HCT116 (cell line): ENCODE measurements around the gene BNC2. TPM values are rescaled to one million over a fixed set of nuclear protein-coding genes. Genes with fewer than 3 reads are reported as not detected.

Experiments used
- ATAC-seq: fragments of 200-7000 bp; cut with Tn5 transposase; 2 replicates; pipeline ENCODE4 v1.9.1; 2020; ENCODE audit warnings: mild to moderate bottlenecking, moderate library complexity
- BruUV-seq: library from RNA; stranded (reverse); fragments of 400-500 nt; replicated peaks from 2 replicates; lab custom pipeline; 2021; lab: Mats Ljungman, UMichigan
- CTCF ChIA-PET: fragments of 300-600 bp; sonication (Branson Sonifier 250); formaldehyde crosslinking; loops from one replicate; lab custom pipeline; 2021; ENCODE audit warnings: antibody characterized with exemption; lab: Charles Lee
- POLR2A ChIA-PET: fragments of 300-600, 350-600 bp; sonication (Branson Sonifier 250); formaldehyde crosslinking; loops from one replicate; lab custom pipeline; 2021; ENCODE audit warnings: antibody characterized with exemption; lab: Charles Lee
- RAD21 ChIA-PET, 2 experiments: fragments of 300-600 bp; sonication (Branson Sonifier 250); formaldehyde crosslinking; loops; one replicate each; lab custom pipeline; 2023; ENCODE audit warnings: low total read pairs in 2 of 2; ENCODE audit not compliant: uncharacterized antibody in 2 of 2, unreplicated experiment in 2 of 2, low non-redundant PET in 1 of 2; lab: Charles Lee
- DNase-seq: peaks from one replicate; pipeline ENCODE4 v3.0.0-alpha.2; 2010; ENCODE audit warnings: low read depth, low spot score
- H2AFZ ChIP-seq: fragments of 200-600 bp; shearing (Covaris generic), sonication (generic); 2 replicates; pipeline ENCODE4 v1.6.1; 2017; ENCODE audit warnings: low read depth, mixed run types, mixed read lengths, antibody characterized with exemption, low read length; ENCODE audit not compliant: poor library complexity, severe bottlenecking
- H3K27ac ChIP-seq: 2 replicates; pipeline ENCODE4 v1.5.1; 2012; ENCODE audit warnings: low read depth, low read length
- H3K27me3 ChIP-seq: fragments of 200-600 bp; sonication (generic); 2 replicates; pipeline ENCODE4 v1.6.1; 2016; ENCODE audit warnings: mixed run types, low read length, mixed read lengths; ENCODE audit not compliant: insufficient read depth
- H3K36me3 ChIP-seq, 2 experiments: fragments of 200-500 bp in 1 of 2; fragments of 200-600 bp in 1 of 2; sonication (Bioruptor generic) in 1 of 2; sonication (generic) in 1 of 2; 2 replicates each; pipeline versions ENCODE4 v1.5.1 to v1.6.1; 2014 to 2016; ENCODE audit warnings: low read length in 2 of 2, inconsistent platforms in 1 of 2, mixed read lengths in 1 of 2, mixed run types in 1 of 2; ENCODE audit not compliant: insufficient read depth in 2 of 2, control insufficient read depth in 1 of 2
- H3K4me1 ChIP-seq, 2 experiments: fragments of 200-600 bp in 1 of 2; sonication (generic) in 1 of 2; 2 replicates each; pipeline versions ENCODE4 v1.5.1 to v1.6.1; 2012 to 2017; ENCODE audit warnings: low read length in 2 of 2, inconsistent platforms in 1 of 2, mild to moderate bottlenecking in 1 of 2, mixed read lengths in 1 of 2, mixed run types in 1 of 2, moderate library complexity in 1 of 2; ENCODE audit not compliant: insufficient read depth in 2 of 2, control insufficient read depth in 1 of 2
- H3K4me2 ChIP-seq: fragments of 200-600 bp; sonication (generic); 2 replicates; pipeline ENCODE4 v1.6.1; 2017; ENCODE audit warnings: mixed run types, low read length, mixed read lengths
- H3K4me3 ChIP-seq, 2 experiments: fragments of 200-600 bp in 1 of 2; sonication (generic) in 1 of 2; replicated peaks in 1 of 2; 2 replicates each; pipeline ENCODE4 v1.5.1; 2011 to 2016; ENCODE audit warnings: low read length in 2 of 2, control low read depth in 1 of 2, low read depth in 1 of 2, mild to moderate bottlenecking in 1 of 2, mixed read lengths in 1 of 2, mixed run types in 1 of 2
- H3K79me2 ChIP-seq: fragments of 200-600 bp; sonication (generic); 2 replicates; pipeline ENCODE4 v1.6.1; 2017; ENCODE audit warnings: mild to moderate bottlenecking, mixed run types, low read length, moderate library complexity, mixed read lengths; ENCODE audit not compliant: insufficient read depth
- H3K9ac ChIP-seq: fragments of 200-600 bp; sonication (generic); 2 replicates; pipeline ENCODE4 v1.6.1; 2016; ENCODE audit warnings: low read length, mixed read lengths
- H3K9me2 ChIP-seq: fragments of 200-600 bp; sonication (generic), shearing (Covaris generic); 2 replicates; pipeline ENCODE4 v1.6.1; 2017; ENCODE audit warnings: mixed run types, mild to moderate bottlenecking, moderate library complexity; ENCODE audit not compliant: insufficient read depth
- H3K9me3 ChIP-seq, 2 experiments: fragments of 200-500 bp in 1 of 2; fragments of 200-600 bp in 1 of 2; sonication (Bioruptor generic) in 1 of 2; sonication (generic) in 1 of 2; 2 replicates each; pipeline ENCODE4 v1.6.1; 2014 to 2017; ENCODE audit warnings: low read length in 2 of 2, mixed read lengths in 2 of 2, inconsistent platforms in 1 of 2, low read depth in 1 of 2, mild to moderate bottlenecking in 1 of 2, mixed run types in 1 of 2, moderate library complexity in 1 of 2; ENCODE audit not compliant: control insufficient read depth in 1 of 2, insufficient read depth in 1 of 2
- H4K20me1 ChIP-seq: fragments of 200-600 bp; sonication (generic), shearing (Covaris generic); 2 replicates; pipeline ENCODE4 v1.6.1; 2017; ENCODE audit warnings: mixed run types, mild to moderate bottlenecking, moderate library complexity; ENCODE audit not compliant: insufficient read depth
- ATF3 ChIP-seq: IDR thresholded peaks from 2 replicates; pipeline ENCODE4 v1.6.1; 2012
- CEBPB ChIP-seq: IDR thresholded peaks from 2 replicates; pipeline ENCODE4 v1.6.1; 2012; ENCODE audit warnings: low read depth
- EGR1 ChIP-seq: IDR thresholded peaks from 2 replicates; pipeline ENCODE4 v1.6.1; 2012; ENCODE audit warnings: low read depth
- ELF1 ChIP-seq: IDR thresholded peaks from 2 replicates; pipeline ENCODE4 v1.6.1; 2012; ENCODE audit warnings: low read depth, borderline replicate concordance
- FOSL1 ChIP-seq: IDR thresholded peaks from 2 replicates; pipeline ENCODE4 v1.6.1; 2012; ENCODE audit warnings: low read depth
- JUND ChIP-seq: IDR thresholded peaks from 2 replicates; pipeline ENCODE4 v1.6.1; 2012
- MAX ChIP-seq: IDR thresholded peaks from 2 replicates; pipeline ENCODE4 v1.6.1; 2012
- POLR2A ChIP-seq: IDR thresholded peaks from 2 replicates; pipeline ENCODE4 v1.7.0; 2011; ENCODE audit warnings: borderline replicate concordance; ENCODE audit not compliant: insufficient read depth, insufficient read length; ENCODE audit errors: extremely low read depth
- RAD21 ChIP-seq: IDR thresholded peaks from 2 replicates; pipeline ENCODE4 v1.6.1; 2012; ENCODE audit warnings: low read depth, mild to moderate bottlenecking
- SRF ChIP-seq: IDR thresholded peaks from 2 replicates; pipeline ENCODE4 v1.6.1; 2012; ENCODE audit warnings: low read depth
- TCF7L2 ChIP-seq: IDR thresholded peaks from 2 replicates; pipeline ENCODE4 v1.7.0; 2011; ENCODE audit warnings: borderline replicate concordance, inconsistent platforms; ENCODE audit not compliant: insufficient read depth, insufficient read length; ENCODE audit errors: extremely low read depth
- ZFX ChIP-seq: fragments of 450-650 bp; IDR thresholded peaks from 2 replicates; pipeline ENCODE4 v1.6.1; 2017
- intact Hi-C: fragments of 100-400 bp; cut with micrococcal nuclease; formaldehyde crosslinking; loops from 2 replicates; pipeline ENCODE4 v1.10.0; 2022
- total RNA-seq: library from RNA; stranded (reverse); gene quantifications from one replicate; pipeline ENCODE4 v1.2.1, GENCODE V29; 2021; ENCODE audit not compliant: unreplicated experiment

BNC2 gene
- total RNA-seq, 1 experiment from 2014 or later = 0.37 TPM

GRCh38 chr9:16846367-16846766, 24.1 kb downstream of the BNC2 start (continued):
- TF ChIP-seq TCF7L2 = no peak
- no peak for TF ChIP-seq MAX
- TF ChIP-seq ZFX = no peak
- no peak for TF ChIP-seq CEBPB

- BruUV-seq = no TSS peak
- DNase-seq (no peak), ATAC-seq (no peak)
- Histone ChIP-seq H3K4me2 (no peak overlapping the region), H3K9me2 (no peaks in the 10 kb centered on the region), H3K36me3 (no peaks in the 10 kb centered on the region), H2AFZ (no peak overlapping the region), H3K4me3 (no peak overlapping the region), H3K79me2 (no peaks in the 10 kb centered on the region), H3K9me3 (no peaks in the 10 kb centered on the region), H3K27me3 (no peaks in the 10 kb centered on the region), H3K9ac (no peak overlapping the region), H4K20me1 (no peaks in the 10 kb centered on the region), H3K4me1 (no peaks in the 10 kb centered on the region), H3K27ac (no peak overlapping the region)
- TF ChIP-seq FOSL1 (no peak), POLR2A (no peak)
- CTCF ChIA-PET = no interaction called here
- POLR2A ChIA-PET = no interaction called here
- RAD21 ChIA-PET = no interaction called here
- intact Hi-C loops = no loop called here
These were observed 35.7 kb downstream of the BNC2 start for GRCh38 chr9:16834817-16835216.

DNA sequence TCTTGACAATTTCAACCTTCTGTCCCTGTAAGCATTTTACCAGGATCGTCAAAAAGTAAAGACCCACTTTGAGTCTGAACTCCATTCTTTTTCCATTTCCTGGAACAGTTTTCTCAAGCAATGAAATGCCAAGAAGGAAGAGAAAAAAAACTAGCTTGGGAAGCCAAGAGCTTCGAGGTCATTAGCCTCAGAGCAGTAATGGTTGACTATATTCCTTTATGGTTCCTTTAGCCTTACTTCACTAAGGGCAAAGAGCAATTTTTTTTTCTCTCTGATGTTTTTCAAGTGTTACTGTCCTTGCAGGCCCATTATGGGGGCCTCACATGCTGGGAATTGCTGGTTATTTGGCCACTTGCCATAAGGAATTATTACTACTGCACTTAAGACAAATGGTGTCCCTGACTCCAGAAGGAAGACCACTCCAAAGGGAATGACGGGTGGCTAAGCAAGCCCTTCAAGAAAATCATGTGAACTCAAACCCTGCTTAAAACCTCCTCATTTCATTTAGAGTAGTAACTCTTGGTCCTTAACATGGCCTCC, 37.1 kb downstream of the BNC2 start:
- no peak for ATAC-seq
- Histone ChIP-seq H3K9me3 (no peaks in the 10 kb centered on the region), H3K4me3 (no peak overlapping the region), H3K4me1 (no peaks in the 10 kb centered on the region), H3K27ac (no peak overlapping the region), H3K36me3 (no peaks in the 10 kb centered on the region), H2AFZ (no peak overlapping the region), H3K4me2 (no peak overlapping the region)
- no peak for DNase-seq
- intact Hi-C loops = no loop called here
- TF ChIP-seq FOSL1 (no peak), TCF7L2 (no peak), RAD21 (no peak), ATF3 (no peak), EGR1 (no peak), SRF (no peak), ELF1 (no peak), MAX (no peak), POLR2A (no peak), JUND (no peak), CEBPB (no peak)
- TF ChIP-seq, all 23 proteins: peak for 0
- no TSS peak for BruUV-seq
- no peaks in the 10 kb centered on the region for H3K79me2 ChIP-seq
- H4K20me1 ChIP-seq = no peaks in the 10 kb centered on the region
- POLR2A ChIA-PET = no interaction called here
- no peaks in the 10 kb centered on the region for H3K9me2 ChIP-seq
- H3K9ac ChIP-seq = no peak overlapping the region
- RAD21 ChIA-PET = no interaction called here
- H3K27me3 ChIP-seq = no peaks in the 10 kb centered on the region
- CTCF ChIA-PET = no interaction called here
